ENCODE measurements around the gene TCEAL3.

Gene TCEAL3

DNA sequence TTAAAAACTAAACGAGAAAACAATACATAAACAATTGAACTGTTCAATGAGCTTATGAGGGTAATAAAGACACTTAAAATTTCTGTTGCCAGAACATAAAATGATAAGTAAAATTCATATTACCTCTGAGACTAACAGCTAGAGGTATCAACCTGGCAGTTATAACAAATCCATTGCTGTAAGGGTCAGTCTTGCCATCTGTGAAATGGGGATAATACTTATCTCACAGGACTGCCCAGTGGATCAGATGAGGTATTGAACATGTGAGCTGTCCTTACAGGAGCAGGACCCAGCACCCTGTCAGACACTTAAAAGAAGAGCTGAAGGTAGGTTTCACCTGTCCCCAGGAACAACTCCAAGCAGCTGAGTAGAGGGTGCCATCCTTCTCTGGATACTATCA is 2.5 kb downstream of the TCEAL3 start:
- TF ChIP-seq CTCF (conservative IDR thresholded peaks at IDR 0.05; ENCODE audit: low read depth, low read length) = no peak
- no peak for DNase-seq (ENCODE audit: low read depth)
- no peak overlapping the region for H3K4me3 ChIP-seq (ENCODE audit: low read length)

- no peak for DNase-seq (ENCODE audit: low read depth)
- no peak overlapping the region for H3K4me3 ChIP-seq (ENCODE audit: low read length)
- no peak for TF ChIP-seq CTCF (conservative IDR thresholded peaks at IDR 0.05; ENCODE audit: low read depth, low read length)
Observed at GRCh38 chrX:103613362-103613890, 5.7 kb downstream of the TCEAL3 start.

- TF ChIP-seq CTCF (conservative IDR thresholded peaks at IDR 0.05; ENCODE audit: low read depth, low read length) = no peak
- H3K4me3 ChIP-seq (ENCODE audit: low read length) = no peak overlapping the region
- no peak for DNase-seq (ENCODE audit: low read depth)
Observed at GRCh38 chrX:103614999-103615398, 7.2 kb downstream of the TCEAL3 start.

DNA sequence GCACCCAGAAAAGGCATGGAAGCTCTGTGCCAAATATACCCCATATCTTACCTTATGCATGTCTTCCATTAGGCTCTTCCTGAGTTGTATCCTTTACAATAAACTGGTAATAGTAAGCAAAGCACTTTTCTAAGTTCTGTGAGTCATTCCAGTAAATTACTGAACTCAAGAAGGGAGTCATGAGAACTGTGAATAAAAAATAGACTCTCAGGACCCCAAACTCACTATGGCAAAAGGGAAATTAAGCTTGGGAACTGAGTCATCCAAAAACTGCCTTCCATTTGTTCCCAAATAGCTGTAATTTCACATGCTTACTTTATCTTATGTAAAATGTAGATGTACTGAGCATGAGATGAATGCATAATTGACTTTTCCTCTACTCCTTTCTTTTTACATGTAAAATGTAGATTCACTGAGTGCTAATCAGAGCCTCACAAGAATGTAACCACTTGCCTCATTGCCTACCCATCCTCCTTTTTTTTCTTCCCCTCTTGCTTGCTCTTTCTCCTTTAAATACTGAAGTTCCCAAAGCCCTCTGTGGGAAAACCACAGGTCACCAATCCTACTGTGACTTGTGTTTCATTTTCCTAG is 8.1 kb downstream of the TCEAL3 start:
- no peak for TF ChIP-seq CTCF (conservative IDR thresholded peaks at IDR 0.05; ENCODE audit: low read depth, low read length)
- no peak overlapping the region for H3K4me3 ChIP-seq (ENCODE audit: low read length)
- no peak for DNase-seq (ENCODE audit: low read depth)

DNA sequence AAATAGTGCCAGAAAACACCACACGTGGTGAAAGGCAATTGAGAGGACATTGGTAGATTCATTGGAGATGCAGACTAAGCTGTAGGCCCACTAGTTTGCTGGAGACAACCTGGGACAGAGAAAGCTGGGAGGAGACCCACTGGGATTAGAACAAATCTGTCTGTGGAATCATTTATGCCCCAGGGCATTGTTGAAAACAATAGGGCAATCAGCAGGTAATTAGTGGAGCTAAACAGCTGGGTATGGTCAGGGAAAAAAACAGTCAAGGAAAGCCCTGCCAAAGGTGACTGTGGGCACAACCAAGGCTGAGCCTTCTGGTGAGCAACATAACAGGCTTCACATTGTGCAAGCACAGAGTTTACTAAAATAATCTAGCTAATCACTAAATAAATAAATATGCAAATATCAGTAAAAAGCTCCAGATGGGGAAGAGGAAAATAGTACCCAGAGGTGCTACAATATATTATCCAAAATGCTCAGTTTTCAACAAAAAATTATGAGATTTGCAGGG is 9.0 kb downstream of the TCEAL3 start:
- no peak for DNase-seq (ENCODE audit: low read depth)
- no peak overlapping the region for H3K4me3 ChIP-seq (ENCODE audit: low read length)
- TF ChIP-seq CTCF (conservative IDR thresholded peaks at IDR 0.05; ENCODE audit: low read depth, low read length) = no peak

- no peak for TF ChIP-seq CTCF (conservative IDR thresholded peaks at IDR 0.05; ENCODE audit: low read depth, low read length)
- DNase-seq (ENCODE audit: low read depth) = no peak
Observed at GRCh38 chrX:103624111-103624510, 16.3 kb downstream of the TCEAL3 start.

GRCh38 chrX:103626855-103627254 is 19.1 kb downstream of the TCEAL3 start:
- no peak for TF ChIP-seq CTCF (conservative IDR thresholded peaks at IDR 0.05; ENCODE audit: low read depth, low read length)
- no peak for DNase-seq (ENCODE audit: low read depth)
- no peak overlapping the region for H3K4me3 ChIP-seq (ENCODE audit: low read length)

More at GRCh38 chrX:103624111-103624510, 16.3 kb downstream of the TCEAL3 start:
- no peak overlapping the region for H3K4me3 ChIP-seq (ENCODE audit: low read length)

All from retinal pigment epithelial cell (primary cell).